GM12878 (cell line): ENCODE measurements around the gene SRMS. TPM values are rescaled to one million over a fixed set of nuclear protein-coding genes. Genes with fewer than 3 reads are reported as not detected.

Source experiments
- ATAC-seq: fragments of 200-7000 bp; cut with Tn5 transposase; 3 replicates; pipeline ENCODE4 v1.9.1; 2020; ENCODE audit warnings: mild to moderate bottlenecking, moderate library complexity
- BruUV-seq: library from RNA; stranded (reverse); fragments of 400-500 nt; replicated peaks from 2 replicates; lab custom pipeline; 2021; lab: Mats Ljungman, UMichigan
- CTCF ChIA-PET: fragments of 300-600 bp; sonication (Branson Sonifier 250); formaldehyde crosslinking; extraction: SDS; loops from one replicate; lab custom pipeline; 2021; ENCODE audit warnings: inconsistent platforms; lab: Yijun Ruan, JAX
- POLR2A ChIA-PET: fragments of 350-600 bp; formaldehyde crosslinking; extraction: SDS; loops from one replicate; lab custom pipeline; 2021; ENCODE audit warnings: inconsistent platforms; lab: Charles Lee
- RAD21 ChIA-PET: fragments of 300-600 bp; sonication (Branson Sonifier 250); formaldehyde crosslinking; loops from one replicate; lab custom pipeline; 2023; ENCODE audit warnings: antibody characterized with exemption; ENCODE audit not compliant: unreplicated experiment; lab: Charles Lee
- SMC1A ChIA-PET: fragments of 300-600 bp; sonication (Branson Sonifier 250); formaldehyde crosslinking; loops from one replicate; lab custom pipeline; 2023; ENCODE audit not compliant: unreplicated experiment, uncharacterized antibody; lab: Charles Lee
- DNase-seq: peaks from one replicate; pipeline ENCODE4 v3.0.0-alpha.2; 2011; ENCODE audit warnings: low read depth, low spot score
- FAIRE-seq: peaks from 3 replicates; lab custom pipeline; 2011; peaks lifted over from hg19 to GRCh38; lab: Jason Lieb, UNC
- H2AFZ ChIP-seq: 2 replicates; pipeline ENCODE4 v1.6.0; 2011; ENCODE audit warnings: low read depth, low read length, control low read depth; ENCODE audit not compliant: control insufficient read depth
- H3K27ac ChIP-seq: 2 replicates; pipeline ENCODE4 v1.5.1; 2011; ENCODE audit warnings: control low read depth; ENCODE audit not compliant: control insufficient read depth, insufficient read depth
- H3K27me3 ChIP-seq, 2 experiments: replicated peaks in 1 of 2; 2 replicates each; pipeline versions ENCODE4 v1.6.0 to v1.6.1; 2011; ENCODE audit warnings: low read length in 1 of 2; ENCODE audit not compliant: control insufficient read depth in 2 of 2, insufficient read depth in 2 of 2
- H3K36me3 ChIP-seq, 2 experiments: 2 replicates each; pipeline ENCODE4 v1.5.1; 2011; ENCODE audit warnings: low read length in 1 of 2; ENCODE audit not compliant: control insufficient read depth in 2 of 2, insufficient read depth in 2 of 2
- H3K4me1 ChIP-seq: 2 replicates; pipeline ENCODE4 v1.6.1; 2011; ENCODE audit warnings: mild to moderate bottlenecking, low read length, moderate library complexity, mixed read lengths; ENCODE audit not compliant: control insufficient read depth, insufficient read depth
- H3K4me2 ChIP-seq: 2 replicates; pipeline ENCODE4 v1.6.0; 2011; ENCODE audit warnings: control low read depth; ENCODE audit not compliant: control insufficient read depth, insufficient read depth
- H3K4me3 ChIP-seq: fragments of 200-600 bp; sonication (generic); 2 replicates; pipeline ENCODE4 v1.5.1; 2016
- H3K79me2 ChIP-seq: 2 replicates; pipeline ENCODE4 v1.6.0; 2011; ENCODE audit warnings: low read length; ENCODE audit not compliant: control insufficient read depth, insufficient read depth
- H3K9ac ChIP-seq: 2 replicates; pipeline ENCODE4 v1.8.0; 2011; ENCODE audit warnings: low read length, control low read depth, mixed read lengths; ENCODE audit not compliant: control insufficient read depth, insufficient read depth
- H3K9me3 ChIP-seq: replicated peaks from 3 replicates; pipeline ENCODE4 v1.5.1; 2011; ENCODE audit warnings: mild to moderate bottlenecking, low read length; ENCODE audit not compliant: control insufficient read depth, insufficient read depth
- H4K20me1 ChIP-seq: 2 replicates; pipeline ENCODE4 v1.6.0; 2011; ENCODE audit not compliant: control insufficient read depth, insufficient read depth
- BHLHE40 ChIP-seq, 2 experiments: fragments of 450-650 bp in 1 of 2; IDR thresholded peaks; 2 replicates each; pipeline ENCODE4 v1.6.1; 2011 to 2017; ENCODE audit warnings: low read depth in 2 of 2, borderline replicate concordance in 1 of 2, improper control_type of control experiment in 1 of 2, low read length in 1 of 2, mild to moderate bottlenecking in 1 of 2
- CBX3 ChIP-seq: fragments of 200-600 bp; sonication (generic); IDR thresholded peaks from 2 replicates; pipeline ENCODE4 v1.6.1; 2016; ENCODE audit warnings: low read depth, borderline replicate concordance
- CHD1 ChIP-seq: IDR thresholded peaks from 2 replicates; pipeline ENCODE4 v1.6.1; 2012; ENCODE audit warnings: low read depth, low read length, improper control_type of control experiment
- CREB1 ChIP-seq: IDR thresholded peaks from 2 replicates; pipeline ENCODE4 v1.6.1; 2012; ENCODE audit warnings: low read depth, mild to moderate bottlenecking, inconsistent platforms
- GABPA ChIP-seq: IDR thresholded peaks from 2 replicates; pipeline ENCODE4 v1.6.1; 2014; ENCODE audit warnings: antibody characterized with exemption, low read depth, mild to moderate bottlenecking, inconsistent platforms
- KAT2A ChIP-seq: conservative IDR thresholded peaks from 2 replicates; pipeline ENCODE4 v1.6.1; 2011; ENCODE audit warnings: low read depth, low read length; ENCODE audit not compliant: control insufficient read depth
- MEF2B ChIP-seq: fragments of 450-650 bp; IDR thresholded peaks from 2 replicates; pipeline ENCODE4 v1.6.1; 2018; ENCODE audit warnings: mild to moderate bottlenecking, moderate library complexity; ENCODE audit not compliant: partially characterized antibody, poor library complexity, severe bottlenecking
- MTA2 ChIP-seq: fragments of 450-650 bp; IDR thresholded peaks from 2 replicates; pipeline ENCODE4 v1.6.1; 2016; ENCODE audit warnings: low read depth, mild to moderate bottlenecking, moderate library complexity
- MYB ChIP-seq: fragments of 150-350 bp; IDR thresholded peaks from 2 replicates; pipeline ENCODE4 v1.6.1; 2014; ENCODE audit warnings: mild to moderate bottlenecking, low read depth, low read length, borderline replicate concordance
- PML ChIP-seq: IDR thresholded peaks from 2 replicates; pipeline ENCODE4 v1.6.1; 2012; ENCODE audit warnings: low read length, inconsistent platforms
- RFX5 ChIP-seq: IDR thresholded peaks from 2 replicates; pipeline ENCODE4 v1.6.1; 2011; ENCODE audit warnings: low read depth, low read length, improper control_type of control experiment
- SIX5 ChIP-seq: IDR thresholded peaks from 2 replicates; pipeline ENCODE4 v1.6.1; 2011; ENCODE audit warnings: mild to moderate bottlenecking, low read depth, low read length, moderate library complexity; ENCODE audit not compliant: severe bottlenecking
- SMAD1 ChIP-seq: fragments of 450-650 bp; IDR thresholded peaks from 2 replicates; pipeline ENCODE4 v1.6.1; 2018; ENCODE audit warnings: mild to moderate bottlenecking, low read depth; ENCODE audit not compliant: partially characterized antibody
- SP1 ChIP-seq: IDR thresholded peaks from one replicate; pipeline ENCODE4 v1.6.1; 2011; ENCODE audit warnings: low read depth, low read length
- STAT3 ChIP-seq: IDR thresholded peaks from 2 replicates; pipeline ENCODE4 v1.6.1; 2011; ENCODE audit warnings: low read depth, low read length, improper control_type of control experiment
- SUPT20H ChIP-seq: IDR thresholded peaks from 2 replicates; pipeline ENCODE4 v1.6.1; 2011; ENCODE audit warnings: low read depth, mild to moderate bottlenecking, low read length, moderate library complexity, borderline replicate concordance; ENCODE audit not compliant: control insufficient read depth
- ZNF274 ChIP-seq: IDR thresholded peaks from one replicate; pipeline ENCODE4 v1.8.0; 2011; ENCODE audit not compliant: insufficient read length, insufficient read depth
- WGBS: methylation state at CpG from one replicate; pipeline ENCODE4 v1.1.6; 2016; ENCODE audit warnings: low lambda C conversion rate; ENCODE audit not compliant: insufficient replicate concordance, insufficient coverage; ENCODE audit errors: missing lambda C conversion rate; 5-methylcytosine and 5-hydroxymethylcytosine counted together
- in situ Hi-C: fragments of 300-500 bp; cut with MboI; formaldehyde crosslinking; loops from 9 replicates; pipeline ENCODE4 v1.14.3; 2018; ENCODE audit warnings: mixed read lengths
- intact Hi-C: fragments of 100-400 bp; cut with micrococcal nuclease; formaldehyde crosslinking; loops from one replicate; pipeline ENCODE4 v1.14.2; 2022; ENCODE audit not compliant: unreplicated experiment
- polyA plus RNA-seq, 11 experiments: library from polyadenylated mRNA; depleted of rRNA in 4 of 11; unstranded in 6 of 11; stranded (reverse) in 5 of 11; fragments of >200 nt; fragmentation: Nextera tagmentation in 4 of 11; fragmentation: Illumina TruSeq in 1 of 11; extraction: Ambion mirVana in 4 of 11; extraction: Trizol in 1 of 11; gene quantifications; 1 replicate in 1 of 11; 2 replicates in 10 of 11; pipeline versions ENCODE4 v1.2.1 to v1.2.3, GENCODE V29; 2011 to 2016; ENCODE audit warnings: inconsistent platforms in 2 of 11, missing spikeins in 2 of 11, low read depth in 1 of 11
- total RNA-seq, 4 experiments: library from RNA; depleted of rRNA in 3 of 4; stranded (reverse); fragments of >200 nt in 3 of 4; fragmentation: Illumina TruSeq in 1 of 4; extraction: Trizol in 1 of 4; gene quantifications; 2 replicates each; pipeline versions ENCODE4 v1.2.1 to v1.2.3, GENCODE V29; 2013 to 2021

SRMS gene
- total and polyA plus RNA-seq, 10 of the 15 experiments (the other 5 are each of a cell fraction or from before 2014, with no cell fraction given): not detected

DNA sequence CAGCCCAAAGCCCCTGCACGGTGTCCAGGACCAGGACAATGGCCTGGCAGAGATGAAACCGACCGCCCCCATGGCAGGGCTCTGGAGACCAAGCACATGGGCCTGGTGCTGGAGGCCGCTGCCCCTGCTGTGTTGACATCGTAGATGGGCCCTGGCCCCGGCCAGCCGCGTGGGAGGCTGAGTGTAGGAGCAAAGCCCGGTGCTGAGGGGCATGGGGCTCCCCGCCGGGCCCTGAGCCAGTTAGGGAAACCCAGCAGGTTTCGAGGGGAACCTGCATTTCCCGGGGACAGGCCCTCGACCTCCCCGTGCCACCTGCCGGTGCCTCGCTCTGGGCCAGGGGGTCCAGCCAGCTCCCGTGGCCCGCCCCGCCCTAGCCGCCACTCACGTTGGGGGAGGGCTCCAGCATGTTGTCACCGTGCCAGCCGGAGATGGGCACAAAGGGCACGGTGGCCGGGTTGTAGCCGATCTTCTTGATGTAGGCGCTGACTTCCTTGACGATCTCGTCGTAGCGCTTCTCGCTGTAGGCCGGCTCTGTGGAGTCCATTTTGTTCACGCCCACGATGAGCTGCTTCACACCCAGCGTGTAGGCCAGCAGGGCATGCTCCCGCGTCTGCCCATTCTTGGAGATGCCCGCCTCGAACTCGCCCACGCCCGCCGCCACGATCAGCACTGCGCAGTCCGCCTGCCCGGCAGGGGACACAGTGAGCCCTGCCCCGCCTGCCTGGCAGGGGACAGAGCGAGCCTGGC, 53.0 kb downstream of the SRMS start:
- DNase-seq (no peak), FAIRE-seq (no peak)
- WGBS: 62% methylated on average over 45 of the region's 51 CpGs
- ChIA-PET POLR2A (no interaction called here), CTCF (interaction anchor here (1.1 kb wide), 1 partner anchor 43 kb away, joined by 3 read pairs; the partner anchor contains the start of gene PTK6)
- Histone ChIP-seq H3K36me3 (no peaks in the 10 kb centered on the region), H3K27ac (no peak overlapping the region), H4K20me1 (no peaks in the 10 kb centered on the region), H3K79me2 (no peaks in the 10 kb centered on the region), H3K9ac (no peak overlapping the region)
- intact Hi-C loops: no loop called here
- no TSS peak for BruUV-seq
- TF ChIP-seq GABPA: no peak
- no peak for TF ChIP-seq SP1
- TF ChIP-seq MEF2B: no peak
- no peak for TF ChIP-seq CBX3
- no peak for TF ChIP-seq MYB
- TF ChIP-seq SUPT20H: no peak
- TF ChIP-seq CHD1: no peak
- no peak for TF ChIP-seq ZNF274
- TF ChIP-seq STAT3: no peak
- TF ChIP-seq KAT2A: no peak
- no peak for TF ChIP-seq PML
- no peak for TF ChIP-seq SIX5
- TF ChIP-seq SMAD1: no peak
- TF ChIP-seq RFX5: no peak
- TF ChIP-seq CREB1: no peak
- TF ChIP-seq BHLHE40 (IDR thresholded peaks at IDR 0.05; ENCODE audit: borderline replicate concordance in 1 of 2, low read depth in 2 of 2, low read length in 1 of 2): no peak
- no peak for TF ChIP-seq MTA2
- TF ChIP-seq, all 136 proteins: peak for 0
- in situ Hi-C loops: no loop called here
- peaks cover 1 to 4% of the 10 kb centered on the region in 2 experiments; a peak in 1 of 4 replicates for H3K27me3 ChIP-seq
- ChIA-PET RAD21 (no interaction called here), SMC1A (no interaction called here)
- no peak overlapping the region for H2AFZ ChIP-seq
- no peaks in the 10 kb centered on the region for H3K4me1 ChIP-seq
- no peak for ATAC-seq
- H3K4me3 ChIP-seq: no peak overlapping the region
- no peak overlapping the region for H3K4me2 ChIP-seq
- no peaks in the 10 kb centered on the region for H3K9me3 ChIP-seq
